ENCODE data around the gene APH1A.

- TF ChIP-seq CTCF (IDR thresholded peaks at IDR 0.05) (no peak), POLR2AphosphoS5 (IDR thresholded peaks at IDR 0.05) (no peak)
Observed at GRCh38 chr1:150288822-150289221, 20.0 kb upstream of the APH1A start.
